Trophoblast cell (in vitro differentiated cells and primary cell): ENCODE data around the gene ASIC3.

Experiments used
- DNase-seq, 2 donors: peaks; one replicate each; pipeline ENCODE4 v3.0.0-alpha.2; 2016
- H2AFZ ChIP-seq: 2 replicates; pipeline ENCODE4 v1.6.1; 2013; ENCODE audit warnings: low read length, moderate library complexity, mild to moderate bottlenecking; ENCODE audit not compliant: insufficient read depth, poor library complexity
- H2AK5ac ChIP-seq: 2 replicates; pipeline ENCODE4 v1.6.1; 2013; ENCODE audit warnings: mild to moderate bottlenecking, low read length
- H2BK120ac ChIP-seq: 2 replicates; pipeline ENCODE4 v1.6.1; 2013; ENCODE audit warnings: low read length, mild to moderate bottlenecking, moderate library complexity; ENCODE audit not compliant: insufficient read depth, poor library complexity
- H2BK12ac ChIP-seq: 2 replicates; pipeline ENCODE4 v1.6.1; 2013; ENCODE audit warnings: mild to moderate bottlenecking, low read length, moderate library complexity
- H2BK5ac ChIP-seq: 2 replicates; pipeline ENCODE4 v1.6.1; 2013; ENCODE audit warnings: low read length, low read depth, moderate library complexity, mild to moderate bottlenecking; ENCODE audit not compliant: poor library complexity
- H3K14ac ChIP-seq: 2 replicates; pipeline ENCODE4 v1.6.1; 2013; ENCODE audit warnings: mild to moderate bottlenecking, low read length
- H3K18ac ChIP-seq: 2 replicates; pipeline ENCODE4 v1.6.1; 2013; ENCODE audit warnings: mild to moderate bottlenecking, low read length
- H3K23ac ChIP-seq: 2 replicates; pipeline ENCODE4 v1.6.1; 2013; ENCODE audit warnings: low read length
- H3K27ac ChIP-seq: 2 replicates; pipeline ENCODE4 v1.5.1; 2013; ENCODE audit warnings: low read depth, mild to moderate bottlenecking, inconsistent platforms, low read length, moderate library complexity
- H3K27me3 ChIP-seq: 2 replicates; pipeline ENCODE4 v1.6.1; 2013; ENCODE audit warnings: inconsistent platforms, mild to moderate bottlenecking, low read length, moderate library complexity; ENCODE audit not compliant: insufficient read depth
- H3K36me3 ChIP-seq, 2 experiments: 1 replicate in 1 of 2; 2 replicates in 1 of 2; pipeline ENCODE4 v1.6.1; 2013; ENCODE audit warnings: low read length in 2 of 2, mild to moderate bottlenecking in 2 of 2, moderate library complexity in 1 of 2; ENCODE audit not compliant: insufficient read depth in 2 of 2, control insufficient read depth in 1 of 2
- H3K4ac ChIP-seq: 2 replicates; pipeline ENCODE4 v1.6.1; 2013; ENCODE audit warnings: low read depth, mild to moderate bottlenecking, low read length, moderate library complexity
- H3K4me1 ChIP-seq, 2 experiments: 1 replicate in 1 of 2; 2 replicates in 1 of 2; pipeline ENCODE4 v1.6.1; 2013; ENCODE audit warnings: low read length in 2 of 2, mild to moderate bottlenecking in 2 of 2, moderate library complexity in 1 of 2; ENCODE audit not compliant: insufficient read depth in 2 of 2, control insufficient read depth in 1 of 2
- H3K4me2 ChIP-seq: 2 replicates; pipeline ENCODE4 v1.6.1; 2013; ENCODE audit warnings: inconsistent platforms, mild to moderate bottlenecking, low read length, moderate library complexity
- H3K4me3 ChIP-seq: 2 replicates; pipeline ENCODE4 v1.5.1; 2013; ENCODE audit warnings: mild to moderate bottlenecking, low read depth, low read length, inconsistent platforms
- H3K79me1 ChIP-seq: one replicate; pipeline ENCODE4 v1.6.1; 2013; ENCODE audit warnings: low read length
- H3K79me2 ChIP-seq: 2 replicates; pipeline ENCODE4 v1.6.1; 2013; ENCODE audit warnings: low read length, mild to moderate bottlenecking; ENCODE audit not compliant: control insufficient read depth, insufficient read depth, poor library complexity
- H3K9ac ChIP-seq: 2 replicates; pipeline ENCODE4 v1.6.1; 2013; ENCODE audit warnings: mild to moderate bottlenecking, low read length
- H3K9me3 ChIP-seq: 2 replicates; pipeline ENCODE4 v1.6.1; 2013; ENCODE audit warnings: low read depth, mild to moderate bottlenecking, control low read depth, inconsistent platforms, low read length; ENCODE audit not compliant: insufficient read depth
- H4K12ac ChIP-seq: 2 replicates; pipeline ENCODE4 v1.6.1; 2013; ENCODE audit warnings: low read depth, mild to moderate bottlenecking, low read length, moderate library complexity
- H4K8ac ChIP-seq: 2 replicates; pipeline ENCODE4 v1.6.1; 2013; ENCODE audit warnings: low read depth, mild to moderate bottlenecking, low read length, moderate library complexity
- H4K91ac ChIP-seq: one replicate; pipeline ENCODE4 v1.6.1; 2013; ENCODE audit warnings: low read depth, mild to moderate bottlenecking, low read length, moderate library complexity
- WGBS: extraction: QIAGEN DNeasy Blood & Tissue Kit; methylation state at CpG from one replicate; pipeline ENCODE4 v1.1.7; 2013; ENCODE audit warnings: missing lambda C conversion rate; ENCODE audit not compliant: insufficient read length, insufficient coverage; ENCODE audit errors: extremely low coverage; 5-methylcytosine and 5-hydroxymethylcytosine counted together

ASIC3 gene

GRCh38 chr7:151012031-151012692 lies 36.2 kb upstream of the ASIC3 start:
- Histone ChIP-seq H3K14ac (no peak overlapping the region), H2BK5ac (no peak overlapping the region), H3K4ac (no peak overlapping the region), H3K4me1 (peaks cover 29 to 37% of the 10 kb centered on the region in 2 experiments), H2BK12ac (no peak overlapping the region), H4K8ac (no peak overlapping the region), H3K36me3 (no peaks in the 10 kb centered on the region), H3K79me1 (peaks cover 12% of the 10 kb centered on the region), H3K9me3 (peaks cover 4% of the 10 kb centered on the region), H3K27ac (no peak overlapping the region), H3K23ac (no peak overlapping the region), H3K27me3 (no peaks in the 10 kb centered on the region), H3K4me2 (no peak overlapping the region), H4K12ac (no peak overlapping the region), H2AFZ (no peak overlapping the region), H3K4me3 (no peak overlapping the region), H3K9ac (no peak overlapping the region), H2BK120ac (no peak overlapping the region), H3K79me2 (no peaks in the 10 kb centered on the region), H2AK5ac (no peak overlapping the region), H3K18ac (no peak overlapping the region), H4K91ac (no peak overlapping the region)
- no CpG with 5 or more reads among the region's 6 CpGs for WGBS
- no peak for DNase-seq

DNA sequence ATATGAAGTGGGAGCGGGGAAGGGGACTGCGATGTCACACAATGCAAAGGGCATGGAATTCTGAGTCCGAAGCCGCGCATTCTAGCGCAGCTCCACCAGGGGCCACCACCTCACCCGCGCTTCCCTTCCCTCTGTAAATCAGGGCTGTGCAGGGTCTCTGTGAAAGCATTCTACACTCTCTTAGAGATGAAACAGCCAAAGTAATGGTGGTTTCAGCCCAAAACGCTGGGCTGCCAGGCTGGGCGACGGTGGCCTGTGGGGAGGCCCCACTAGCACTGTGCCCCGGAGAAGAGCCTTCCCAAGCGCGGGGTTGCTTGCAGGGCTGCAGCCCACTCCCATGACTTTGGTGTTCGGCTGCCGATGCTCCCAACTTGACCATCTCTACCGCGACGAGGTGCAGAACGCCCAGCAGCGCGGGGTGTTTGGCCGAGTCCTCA lies 35.4 kb upstream of the ASIC3 start:
- no CpG with 5 or more reads among the region's 23 CpGs for WGBS
- H2AFZ ChIP-seq, result peak overlapping the region; percentile 10
- H2AK5ac ChIP-seq, result no peak overlapping the region

GRCh38 chr7:151013356-151013732 lies 35.0 kb upstream of the ASIC3 start:
- no peak overlapping the region for H3K23ac ChIP-seq
- no peak overlapping the region for H2AK5ac ChIP-seq
- H2BK12ac ChIP-seq, result no peak overlapping the region
- H4K91ac ChIP-seq, result no peak overlapping the region
- DNase-seq, result no peak
- peak overlapping the region; percentile 28 for H3K4me2 ChIP-seq
- no peak overlapping the region for H3K9ac ChIP-seq
- no peak overlapping the region for H4K8ac ChIP-seq
- H3K36me3 ChIP-seq, result no peaks in the 10 kb centered on the region
- H3K18ac ChIP-seq, result no peak overlapping the region
- peaks cover 24 to 33% of the 10 kb centered on the region in 2 experiments for H3K4me1 ChIP-seq
- H2BK120ac ChIP-seq, result no peak overlapping the region
- peaks cover 10% of the 10 kb centered on the region for H3K79me1 ChIP-seq
- H3K4ac ChIP-seq, result no peak overlapping the region
- H2AFZ ChIP-seq, result peak overlapping the region; percentile 10
- H2BK5ac ChIP-seq, result no peak overlapping the region
- no peaks in the 10 kb centered on the region for H3K79me2 ChIP-seq
- H3K9me3 ChIP-seq, result peaks cover 4% of the 10 kb centered on the region
- peaks cover 1% of the 10 kb centered on the region for H3K27me3 ChIP-seq
- no peak overlapping the region for H3K14ac ChIP-seq
- H4K12ac ChIP-seq, result no peak overlapping the region
- no CpG with 5 or more reads among the region's 26 CpGs for WGBS
- no peak overlapping the region for H3K27ac ChIP-seq
- peak overlapping the region; percentile 37 for H3K4me3 ChIP-seq

More for the DNA sequence above, 35.4 kb upstream of the ASIC3 start:
- H3K18ac ChIP-seq, result no peak overlapping the region
- H3K4ac ChIP-seq, result no peak overlapping the region
- no peak overlapping the region for H3K9ac ChIP-seq
- H3K79me2 ChIP-seq, result no peaks in the 10 kb centered on the region
- no peaks in the 10 kb centered on the region for H3K27me3 ChIP-seq
- no peak overlapping the region for H3K27ac ChIP-seq
- H3K9me3 ChIP-seq, result peaks cover 4% of the 10 kb centered on the region
- DNase-seq, result peak; percentile 65 to 79
- H3K23ac ChIP-seq, result no peak overlapping the region
- H2BK12ac ChIP-seq, result peak overlapping the region; percentile 16
- no peak overlapping the region for H4K8ac ChIP-seq
- no peak overlapping the region for H2BK5ac ChIP-seq
- no peaks in the 10 kb centered on the region for H3K36me3 ChIP-seq
- peaks cover 10% of the 10 kb centered on the region for H3K79me1 ChIP-seq
- H2BK120ac ChIP-seq, result no peak overlapping the region
- H4K12ac ChIP-seq, result no peak overlapping the region
- no peak overlapping the region for H4K91ac ChIP-seq
- H3K14ac ChIP-seq, result no peak overlapping the region
- peaks cover 23 to 32% of the 10 kb centered on the region in 2 experiments for H3K4me1 ChIP-seq
- H3K4me3 ChIP-seq, result peak overlapping the region; percentile 37
- peak overlapping the region; percentile 28 for H3K4me2 ChIP-seq

DNA sequence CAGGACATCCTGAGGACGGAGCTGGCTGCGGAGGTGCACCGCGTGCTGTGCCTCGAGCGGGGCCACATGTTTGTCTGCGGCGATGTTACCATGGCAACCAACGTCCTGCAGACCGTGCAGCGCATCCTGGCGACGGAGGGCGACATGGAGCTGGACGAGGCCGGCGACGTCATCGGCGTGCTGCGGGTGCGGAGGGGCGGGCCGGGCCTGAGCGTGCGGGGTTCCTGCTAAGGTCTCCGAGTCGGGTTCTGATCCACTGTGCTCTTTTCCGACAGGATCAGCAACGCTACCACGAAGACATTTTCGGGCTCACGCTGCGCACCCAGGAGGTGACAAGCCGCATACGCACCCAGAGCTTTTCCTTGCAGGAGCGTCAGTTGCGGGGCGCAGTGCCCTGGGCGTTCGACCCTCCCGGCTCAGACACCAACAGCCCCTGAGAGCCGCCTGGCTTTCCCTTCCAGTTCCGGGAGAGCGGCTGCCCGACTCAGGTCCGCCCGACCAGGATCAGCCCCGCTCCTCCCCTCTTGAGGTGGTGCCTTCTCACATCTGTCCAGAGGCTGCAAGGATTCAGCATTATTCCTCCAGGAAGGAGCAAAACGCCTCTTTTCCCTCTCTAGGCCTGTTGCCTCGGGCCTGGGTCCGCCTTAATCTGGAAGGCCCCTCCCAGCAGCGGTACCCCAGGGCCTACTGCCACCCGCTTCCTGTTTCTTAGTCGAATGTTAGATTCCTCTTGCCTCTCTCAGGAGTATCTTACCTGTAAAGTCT lies 34.4 kb upstream of the ASIC3 start:
- H2BK12ac ChIP-seq, result no peak overlapping the region
- H3K18ac ChIP-seq, result peak overlapping the region; percentile 27
- peaks cover 27 to 33% of the 10 kb centered on the region in 2 experiments for H3K4me1 ChIP-seq
- no peak overlapping the region for H2BK5ac ChIP-seq
- peak overlapping the region; percentile 0 for H2AFZ ChIP-seq
- H3K27ac ChIP-seq, result no peak overlapping the region
- H3K9me3 ChIP-seq, result peaks cover 4% of the 10 kb centered on the region
- peak overlapping the region; percentile 9 for H4K12ac ChIP-seq
- no peak overlapping the region for H2BK120ac ChIP-seq
- peak overlapping the region; percentile 59 for H3K4me3 ChIP-seq
- peaks cover 10% of the 10 kb centered on the region for H3K79me1 ChIP-seq
- H3K36me3 ChIP-seq, result no peaks in the 10 kb centered on the region
- no CpG with 5 or more reads among the region's 55 CpGs for WGBS
- H3K4me2 ChIP-seq, result peak overlapping the region; percentile 52
- no peak overlapping the region for H3K23ac ChIP-seq
- H3K9ac ChIP-seq, result no peak overlapping the region
- H3K4ac ChIP-seq, result no peak overlapping the region
- peaks cover 7% of the 10 kb centered on the region for H3K27me3 ChIP-seq
- H3K79me2 ChIP-seq, result no peaks in the 10 kb centered on the region
- peak; percentile 87 to 94 for DNase-seq
- no peak overlapping the region for H3K14ac ChIP-seq
- peak overlapping the region; percentile 39 for H4K8ac ChIP-seq
- H2AK5ac ChIP-seq, result no peak overlapping the region
- H4K91ac ChIP-seq, result peak overlapping the region; percentile 10
